ENCODE measurements around the gene CIPC.

Gene CIPC

DNA sequence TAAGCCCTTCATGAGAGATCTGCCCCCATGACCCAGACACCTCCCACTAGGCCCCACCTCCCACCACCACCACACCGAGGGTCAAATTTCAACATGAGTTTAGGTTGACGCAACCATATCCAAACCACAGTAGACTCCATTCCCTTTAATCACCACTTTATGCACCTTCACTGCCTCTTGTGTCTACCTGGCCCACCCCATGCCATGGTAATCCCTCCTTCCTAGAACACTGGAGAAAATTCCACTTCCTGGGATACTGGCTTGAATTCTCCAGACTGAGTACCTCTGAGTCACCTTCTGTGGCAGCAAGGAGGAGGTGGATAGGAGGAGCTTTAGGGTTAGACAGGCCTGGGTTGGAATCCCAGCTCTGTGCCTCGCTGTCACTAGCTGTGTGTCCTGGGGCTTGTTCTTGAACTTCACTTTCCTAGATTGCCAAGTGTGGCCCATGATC is 26.1 kb upstream of the CIPC start:
- no peak for DNase-seq (ENCODE audit: low spot score)

DNA sequence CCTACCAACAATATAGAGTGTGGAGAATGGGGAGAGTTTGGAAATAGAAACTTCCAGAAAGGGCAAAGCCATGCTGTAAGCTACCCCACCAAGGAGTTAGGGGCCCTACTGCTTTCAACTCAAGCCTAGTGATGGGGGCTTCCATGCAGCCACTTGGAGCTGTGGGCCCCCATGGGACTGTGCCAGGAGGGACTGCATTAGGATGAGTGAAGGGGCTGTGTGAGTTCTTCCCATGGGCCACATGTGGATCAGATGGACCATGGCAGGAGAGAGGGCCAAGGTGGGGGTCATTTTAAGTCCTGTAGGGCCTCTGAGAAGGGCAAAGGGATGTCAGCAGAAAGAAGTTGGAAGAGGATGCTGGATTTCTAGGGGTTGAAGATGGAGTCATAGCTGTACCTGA is 23.1 kb upstream of the CIPC start:
- no peak for DNase-seq (ENCODE audit: low spot score)

DNA sequence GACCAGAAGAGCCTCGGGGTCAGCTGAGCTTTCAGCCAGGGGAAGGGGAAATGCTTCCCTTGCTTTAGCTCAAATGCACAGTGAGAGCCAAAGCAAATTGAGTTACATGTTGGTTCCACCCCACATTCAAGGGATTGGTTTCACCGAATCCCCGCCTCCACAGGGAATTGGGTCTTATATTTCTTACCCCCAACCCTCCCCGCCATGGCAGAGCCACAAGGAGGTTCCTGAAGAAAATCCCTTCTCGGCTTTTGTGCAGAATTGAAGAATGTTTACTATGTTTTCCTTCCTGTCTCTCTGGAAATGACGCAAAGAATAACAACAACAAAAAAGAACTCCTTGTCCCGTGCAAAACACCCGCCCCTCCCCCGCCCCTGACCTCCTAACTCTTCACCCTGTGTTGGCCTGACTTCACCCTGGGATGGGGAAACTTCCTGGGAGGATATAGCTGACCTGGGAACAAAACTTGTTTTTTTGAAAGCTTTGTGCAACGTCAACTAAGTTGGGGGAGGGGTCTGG is 21.9 kb upstream of the CIPC start:
- DNase-seq (ENCODE audit: low spot score), result peak; percentile 67

DNA sequence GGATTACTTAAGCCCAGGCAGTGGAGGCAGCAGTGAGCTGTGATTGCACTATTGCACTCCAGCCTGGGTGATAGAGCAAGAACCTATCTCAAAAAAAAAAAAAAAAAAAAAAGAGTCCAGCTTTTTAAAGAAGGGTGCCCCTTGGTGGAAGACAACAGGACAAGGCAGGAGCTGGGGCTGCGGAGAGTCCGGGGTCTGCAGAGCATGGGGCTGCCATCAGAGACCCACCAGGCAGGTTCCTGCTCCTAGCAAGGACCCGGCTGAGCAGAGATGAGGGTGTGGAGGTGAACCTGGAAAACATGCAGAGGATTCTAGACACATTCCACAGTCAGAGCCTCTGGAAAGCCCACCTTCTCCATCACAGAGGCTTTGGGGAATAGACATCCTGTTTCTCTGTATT is 21.0 kb upstream of the CIPC start:
- no peak for DNase-seq (ENCODE audit: low spot score)

DNA sequence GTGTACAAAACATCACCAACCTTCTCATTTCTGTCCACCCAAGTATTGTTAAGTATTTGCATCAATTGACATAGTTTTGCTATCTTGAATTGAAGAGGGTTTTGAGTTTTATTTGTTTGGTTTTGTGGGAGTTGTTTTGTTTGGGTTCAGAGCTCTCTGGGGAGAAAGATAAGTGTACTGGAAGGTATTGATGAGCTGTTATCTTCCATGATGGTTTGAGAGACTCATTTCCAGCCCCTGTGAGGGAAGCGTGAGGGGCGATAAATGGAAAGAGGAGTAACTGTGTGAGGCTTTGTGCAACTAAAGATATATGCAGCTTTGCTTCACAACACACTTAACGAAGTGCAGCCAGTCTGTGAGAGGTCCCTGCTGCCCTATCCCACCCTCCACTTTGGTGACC is 15.7 kb upstream of the CIPC start:
- DNase-seq (ENCODE audit: low spot score), result no peak

DNA sequence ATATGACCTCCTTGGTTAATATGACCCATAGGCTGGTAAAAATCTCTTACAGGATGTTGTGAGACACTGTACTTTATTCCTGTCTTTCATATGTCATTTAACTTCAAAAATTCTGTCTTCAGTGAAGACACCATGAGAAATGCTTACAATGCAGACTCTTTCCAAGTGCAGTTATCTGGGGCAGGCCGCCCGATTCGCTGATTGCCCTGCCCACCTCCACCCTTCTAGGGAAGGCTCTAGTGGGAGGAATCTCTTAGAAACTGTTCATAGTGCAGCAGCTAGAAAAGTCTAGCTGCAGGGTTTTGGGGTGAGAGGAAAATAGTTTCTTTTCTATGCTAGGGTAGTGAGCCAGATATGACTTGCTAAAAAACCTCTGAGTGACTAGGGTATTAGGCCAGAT is 15.0 kb upstream of the CIPC start:
- DNase-seq (ENCODE audit: low spot score), result no peak

DNA sequence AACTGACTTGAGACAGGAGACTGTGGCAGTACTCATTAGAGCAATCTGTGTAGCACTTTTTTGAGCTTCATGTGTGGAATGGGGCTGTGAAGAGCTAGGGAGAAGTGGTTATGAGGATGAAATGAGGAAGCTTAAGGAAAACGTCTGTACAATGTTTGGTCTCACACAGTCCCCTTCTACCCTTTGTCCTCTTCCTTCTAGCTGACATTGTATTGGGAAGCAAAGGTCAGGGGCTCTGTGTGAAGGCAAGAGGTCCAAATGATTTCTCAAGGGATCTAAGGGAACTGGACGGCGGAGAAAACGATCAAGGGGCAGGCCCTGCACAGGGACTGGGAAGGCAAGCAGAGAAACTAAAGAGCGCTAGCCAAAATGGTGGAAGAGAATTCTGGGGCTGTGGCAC is 13.1 kb upstream of the CIPC start:
- no peak for DNase-seq (ENCODE audit: low spot score)

DNA sequence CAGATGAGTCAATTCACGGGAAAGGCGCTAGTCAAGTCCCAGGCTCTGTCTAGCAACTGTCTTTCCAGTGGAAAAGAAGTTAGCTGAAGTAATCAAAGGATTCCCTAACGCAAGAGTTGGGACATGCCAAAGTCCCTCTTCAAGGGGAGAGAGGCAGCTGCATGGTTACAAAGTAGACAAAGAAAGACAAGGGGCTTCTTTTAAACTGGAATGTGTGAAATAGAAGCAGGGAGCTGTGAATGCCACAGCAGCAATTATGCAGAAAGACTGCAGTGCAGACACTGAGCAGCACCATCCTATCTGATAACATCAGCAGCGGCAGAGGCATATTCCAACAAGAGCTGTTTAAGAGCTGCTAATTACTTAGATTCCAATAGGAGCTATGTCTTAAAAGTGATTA is 12.5 kb upstream of the CIPC start:
- DNase-seq (ENCODE audit: low spot score), result no peak

DNA sequence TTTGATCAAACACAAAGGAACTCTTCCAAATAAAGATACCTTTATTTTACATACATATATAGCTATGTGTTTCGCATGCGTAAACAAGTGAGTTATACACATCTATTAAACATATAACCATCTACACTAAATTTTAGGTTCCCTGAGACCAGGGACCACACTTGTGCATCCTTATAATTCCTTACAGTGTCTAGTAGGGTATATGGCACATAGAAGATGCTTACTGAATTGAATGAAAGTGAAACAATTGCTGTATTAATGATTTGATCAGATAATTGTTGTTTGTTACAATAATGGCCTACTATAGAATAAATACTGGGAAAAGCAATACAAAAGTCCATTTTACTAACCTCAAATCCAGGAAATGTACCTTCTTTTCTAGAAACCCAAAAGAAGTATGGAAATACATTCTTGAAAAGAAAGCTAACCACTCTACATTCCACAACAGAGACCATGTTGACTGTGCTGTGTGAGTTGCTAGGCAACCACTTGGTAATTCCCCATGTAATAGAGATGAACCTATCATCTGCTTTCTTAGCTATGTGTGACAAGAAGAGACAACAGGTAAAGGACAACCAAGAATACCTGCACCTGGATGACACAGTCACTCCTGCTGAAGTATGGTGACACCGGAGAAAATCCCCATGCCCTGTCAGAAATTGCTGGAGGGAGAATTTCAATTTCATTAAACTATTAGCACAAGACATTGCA is 11.9 kb upstream of the CIPC start:
- no peak for DNase-seq (ENCODE audit: low spot score)

DNA sequence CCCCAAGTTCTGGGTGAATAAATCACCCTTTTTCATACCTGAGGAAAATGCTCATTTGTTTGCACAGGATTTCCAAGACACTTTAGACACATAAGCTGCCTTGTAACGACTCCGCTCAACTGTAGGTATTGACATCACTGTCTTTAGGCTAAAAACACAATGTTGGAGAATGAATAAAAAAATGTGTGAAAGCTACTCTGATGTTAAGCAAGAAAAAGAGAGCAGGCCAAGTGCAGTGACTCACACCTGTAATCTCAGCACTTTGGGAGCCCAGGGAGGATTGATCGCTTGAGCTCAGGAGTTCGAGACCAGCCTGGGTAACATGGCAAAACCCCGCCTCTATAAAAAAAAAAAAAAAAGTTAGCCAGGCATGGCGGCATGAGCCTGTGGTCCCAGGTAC is 11.1 kb upstream of the CIPC start:
- DNase-seq (ENCODE audit: low spot score), result no peak

DNA sequence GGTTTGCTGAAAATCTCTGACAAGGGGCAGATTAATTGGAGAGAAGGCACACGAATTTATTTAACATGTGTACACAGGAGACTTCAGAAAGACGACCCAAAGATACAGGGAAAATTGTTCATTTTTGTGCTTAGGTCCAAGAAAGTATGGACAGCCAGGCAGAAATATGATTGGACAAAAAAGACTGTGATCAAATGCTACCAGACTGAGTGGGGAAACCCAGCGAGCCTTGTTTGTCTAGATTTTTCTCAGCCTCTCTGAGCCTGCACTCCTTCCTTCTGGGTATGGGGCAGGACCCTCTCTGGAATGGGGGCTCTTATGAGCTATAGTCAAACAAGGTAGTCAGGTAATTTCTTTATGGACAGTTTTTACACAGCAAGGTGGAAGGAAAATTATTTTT is 10.4 kb upstream of the CIPC start:
- no peak for DNase-seq (ENCODE audit: low spot score)

DNA sequence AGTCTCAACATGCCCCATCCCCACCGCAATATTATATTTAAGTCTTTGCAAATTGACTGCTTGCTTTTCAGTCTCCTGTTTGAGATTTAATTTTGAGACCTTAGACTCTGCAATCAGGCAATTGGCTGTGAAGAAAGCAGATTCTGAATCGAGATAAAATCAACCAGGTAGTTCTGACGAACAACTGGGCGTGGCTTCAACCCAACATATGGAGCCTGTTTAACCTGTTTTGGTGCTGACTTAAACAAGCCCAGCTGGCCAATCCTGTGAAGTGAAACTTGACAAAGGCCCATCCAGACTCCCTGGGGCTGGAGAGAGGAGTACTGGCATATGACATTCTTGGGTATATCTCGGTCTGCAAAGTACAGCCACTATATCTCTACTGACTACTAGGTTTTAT is 9.8 kb upstream of the CIPC start:
- DNase-seq (ENCODE audit: low spot score), result no peak

DNA sequence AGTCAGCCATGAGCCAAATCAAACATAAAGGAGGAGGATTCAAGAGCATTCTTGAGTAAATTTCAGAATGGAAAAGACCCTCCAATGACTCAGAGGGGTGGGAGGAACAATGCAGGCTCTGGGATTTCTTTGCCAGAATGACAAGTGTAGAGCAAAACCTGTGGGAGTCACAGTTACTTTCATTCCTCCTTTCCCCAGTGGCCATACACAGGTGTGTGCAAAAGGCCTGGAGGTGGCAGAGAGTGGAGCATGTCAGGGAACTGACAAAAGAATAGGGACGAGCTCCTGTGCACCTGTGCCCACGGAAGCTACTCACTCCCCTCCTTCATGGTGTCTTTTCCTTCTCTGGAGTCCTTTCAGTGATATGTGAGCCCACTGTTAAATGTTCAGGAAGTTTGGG is 9.4 kb upstream of the CIPC start:
- no peak for DNase-seq (ENCODE audit: low spot score)

DNA sequence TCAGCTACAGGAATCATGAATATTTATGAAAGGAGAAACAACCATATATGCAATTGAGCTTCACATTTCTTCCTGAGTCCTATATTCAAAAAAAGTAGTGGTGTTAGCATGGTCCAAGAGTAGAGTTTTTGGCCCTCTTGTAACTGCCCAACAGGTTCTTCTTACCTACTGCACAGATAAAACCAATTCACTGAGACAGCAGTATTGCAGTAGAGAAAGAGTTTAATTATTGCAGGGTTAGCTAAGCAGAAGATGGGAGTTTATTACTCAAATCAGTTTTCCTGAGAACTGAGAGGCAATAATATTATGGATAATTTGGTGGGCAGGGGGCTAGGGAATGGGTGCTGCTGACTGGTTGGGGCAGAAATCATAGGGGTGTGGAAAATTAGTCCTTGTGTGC is 6.5 kb upstream of the CIPC start:
- DNase-seq (ENCODE audit: low spot score), result no peak

DNA sequence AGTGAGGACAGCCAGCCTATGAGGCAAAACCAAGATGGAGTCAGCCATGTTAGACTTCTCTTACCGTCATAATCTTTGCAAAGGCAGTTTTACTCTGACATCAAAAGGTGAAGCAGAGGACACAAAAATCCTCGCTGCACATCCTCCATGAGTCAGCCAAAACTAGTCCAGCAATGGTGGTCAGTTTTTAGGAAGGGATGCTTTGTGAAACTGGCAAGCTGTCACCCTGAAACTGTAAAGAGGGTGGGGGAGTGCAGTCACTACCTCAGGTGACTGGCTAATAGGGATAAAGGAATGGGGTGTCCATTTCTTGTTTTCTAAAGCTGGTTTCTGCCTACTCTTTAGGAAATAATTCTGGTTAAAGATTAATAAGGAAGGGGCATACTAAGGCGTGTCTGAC is 5.4 kb upstream of the CIPC start:
- DNase-seq (ENCODE audit: low spot score), result no peak

DNA sequence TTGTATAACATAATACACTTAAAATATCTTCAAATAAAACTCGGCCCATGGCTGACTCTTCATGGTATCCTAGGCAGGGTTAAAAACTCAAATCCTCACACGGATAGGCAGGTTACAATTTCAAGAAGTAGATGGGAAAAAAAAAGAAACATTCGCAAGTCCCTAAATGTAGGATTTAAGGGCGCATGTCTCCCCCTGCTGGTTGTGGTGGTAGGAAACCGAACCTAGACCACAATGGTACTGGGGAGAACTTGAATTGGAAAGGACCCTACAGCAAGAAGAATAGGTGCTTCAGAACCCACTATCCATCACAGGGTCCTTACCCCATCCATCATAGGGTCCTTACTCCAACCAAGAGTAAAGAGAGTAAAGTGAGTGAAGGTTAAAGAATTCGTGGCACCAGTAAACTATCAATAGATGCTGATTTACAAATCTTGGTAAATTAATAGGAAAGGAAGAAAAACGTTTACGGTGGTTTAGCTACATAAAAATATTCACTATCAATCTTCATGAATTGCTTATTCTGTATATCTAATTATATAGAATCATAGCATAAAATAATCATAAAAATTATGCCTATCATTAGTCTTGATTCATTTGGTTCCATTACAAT is 3.3 kb upstream of the CIPC start:
- no peak for DNase-seq (ENCODE audit: low spot score)

DNA sequence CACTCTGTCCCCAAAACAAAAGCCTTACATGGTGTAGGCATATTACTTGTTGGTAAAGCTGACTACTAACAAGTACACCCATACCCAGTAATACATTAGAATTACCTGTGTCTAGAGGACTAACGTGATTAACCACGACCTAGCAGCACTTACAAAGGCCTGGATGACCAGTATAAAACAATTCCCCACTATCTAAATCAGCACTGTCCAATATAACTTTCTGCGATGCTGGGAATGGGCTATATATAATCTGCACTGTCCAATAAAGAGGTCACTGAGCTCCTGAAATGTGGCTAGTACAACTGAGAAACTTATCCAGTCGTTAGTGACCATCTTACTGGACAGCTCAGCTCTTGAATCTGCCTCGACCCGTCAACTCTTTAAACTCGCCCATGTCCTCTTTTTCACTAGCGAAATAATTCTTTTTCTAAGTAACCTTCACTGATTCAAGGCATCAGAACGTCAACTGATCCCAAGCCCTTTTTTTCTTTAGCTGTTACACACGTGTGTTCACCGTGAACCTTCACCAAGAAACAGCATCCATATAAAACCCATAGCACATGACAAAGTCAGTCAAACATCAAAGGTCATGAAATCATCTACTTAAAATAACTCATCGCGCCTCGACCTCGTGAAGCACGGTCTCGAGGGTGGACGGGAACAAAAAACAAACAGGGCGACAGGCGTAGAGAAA is 905 bp upstream of the CIPC start:
- no peak for DNase-seq (ENCODE audit: low spot score)

DNA sequence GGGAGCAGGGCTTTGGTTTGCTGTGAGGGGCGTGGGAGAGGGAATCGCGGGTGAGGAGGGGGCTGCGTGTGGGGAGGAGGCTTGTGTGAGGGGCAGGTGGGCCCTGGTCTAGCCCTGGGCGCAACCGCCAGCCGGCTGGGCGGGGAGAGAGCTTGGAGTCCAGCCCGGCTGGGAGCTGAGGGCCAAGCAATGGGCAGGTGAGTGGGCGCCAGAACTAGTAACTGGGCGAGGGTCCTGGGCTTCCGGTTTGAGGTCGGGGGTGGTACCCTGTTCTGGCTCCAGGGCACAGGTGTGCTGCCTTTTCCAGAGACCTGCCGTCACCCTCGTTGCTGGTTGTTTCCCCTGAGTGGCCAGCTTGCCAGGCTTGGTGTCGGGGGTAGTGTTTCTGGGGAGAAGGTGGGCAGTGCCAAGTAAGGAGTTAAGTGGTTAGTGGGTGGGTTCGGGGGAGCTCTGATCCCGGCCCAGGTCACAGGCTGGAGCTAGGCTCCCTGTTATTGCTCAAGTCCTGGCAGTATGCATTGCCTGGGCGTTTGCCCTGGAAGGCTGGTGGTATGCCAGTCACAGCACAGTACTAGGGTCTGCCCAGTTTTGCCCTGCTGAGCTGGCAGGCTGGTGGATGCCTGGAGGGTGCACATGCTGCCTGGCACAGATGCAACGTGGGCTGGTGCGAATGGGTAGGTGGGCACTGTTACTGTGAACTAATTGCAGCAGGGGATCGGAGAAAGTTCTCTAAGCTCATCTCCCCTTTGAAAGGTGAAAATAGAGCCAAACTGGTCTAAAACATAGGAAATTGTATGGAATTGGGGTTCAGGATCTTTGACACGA is 683 bp downstream of the CIPC start:
- no peak for DNase-seq (ENCODE audit: low spot score)

DNA sequence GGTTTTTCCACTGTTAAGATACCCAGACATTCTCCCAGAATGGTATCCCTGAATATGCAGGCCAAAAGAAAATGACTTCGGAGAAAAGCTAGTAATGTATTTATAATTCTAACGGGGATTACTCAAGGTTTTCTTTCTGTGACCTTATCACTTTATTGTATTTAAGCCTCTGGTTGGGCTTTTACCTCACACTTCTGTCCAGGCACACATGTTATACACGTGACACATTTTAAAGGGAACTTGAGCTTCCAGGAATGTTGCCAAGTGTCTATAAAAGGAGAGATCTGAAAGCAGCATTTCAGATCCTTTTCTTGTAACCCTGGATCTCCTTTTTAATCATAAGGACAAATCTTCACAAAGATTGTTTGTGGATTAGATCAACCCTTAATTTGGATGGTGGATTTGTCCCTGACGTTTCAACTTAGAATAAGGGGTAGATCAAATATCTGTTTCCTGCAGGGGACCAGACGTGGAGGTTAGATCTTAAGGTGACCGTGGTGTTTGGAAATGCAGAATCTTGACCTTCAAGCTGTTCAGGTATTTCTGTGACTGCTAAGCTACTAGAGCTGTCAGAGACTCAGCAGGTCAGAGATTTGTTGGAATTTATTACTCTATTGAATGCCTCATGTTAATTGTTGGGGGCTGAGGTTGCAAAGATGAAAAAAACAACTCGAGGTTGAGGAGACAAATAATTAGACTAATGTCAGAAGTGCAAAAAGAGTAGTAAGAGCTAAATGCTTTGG is 1.5 kb downstream of the CIPC start:
- DNase-seq (ENCODE audit: low spot score), result peak; percentile 76

DNA sequence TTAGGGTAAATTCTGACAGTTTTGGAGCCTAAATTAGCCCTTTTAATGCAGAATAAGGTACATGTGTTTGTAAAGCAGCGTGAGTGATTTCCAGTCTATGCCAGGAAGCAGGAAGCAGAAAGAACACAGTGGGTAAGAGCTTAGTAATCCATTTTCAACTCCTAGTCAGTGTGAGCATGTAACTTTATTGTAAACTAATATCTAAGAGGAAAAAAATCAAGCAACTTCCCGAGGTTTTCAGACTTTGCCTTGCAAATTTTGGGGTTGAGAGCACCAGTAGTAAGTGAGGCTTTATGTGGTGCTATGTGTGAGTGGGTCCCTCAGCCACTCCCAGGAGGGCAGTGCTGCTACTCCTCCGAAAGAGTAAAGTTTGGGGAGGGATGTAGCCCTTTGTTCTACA is 2.9 kb downstream of the CIPC start:
- DNase-seq (ENCODE audit: low spot score), result no peak

DNA sequence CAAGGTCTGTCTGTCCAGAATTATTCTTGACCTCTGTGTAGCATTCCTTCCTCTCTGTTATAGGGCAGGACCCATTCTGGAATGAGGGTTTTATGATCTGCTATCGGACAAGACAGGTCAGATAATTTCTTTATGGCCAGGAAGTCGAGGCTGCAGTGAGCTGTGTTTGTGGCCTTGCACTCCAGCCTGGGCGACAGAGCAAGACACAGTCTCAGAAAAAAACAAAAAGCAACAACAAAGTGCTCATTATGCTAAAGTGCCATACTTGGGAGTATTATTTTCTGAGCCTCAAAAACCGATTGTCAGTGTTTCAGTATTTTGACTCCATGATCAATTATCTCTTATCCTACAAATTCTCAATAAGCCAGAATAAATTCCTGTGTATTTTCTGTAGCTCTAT is 4.1 kb downstream of the CIPC start:
- DNase-seq (ENCODE audit: low spot score), result no peak

DNA sequence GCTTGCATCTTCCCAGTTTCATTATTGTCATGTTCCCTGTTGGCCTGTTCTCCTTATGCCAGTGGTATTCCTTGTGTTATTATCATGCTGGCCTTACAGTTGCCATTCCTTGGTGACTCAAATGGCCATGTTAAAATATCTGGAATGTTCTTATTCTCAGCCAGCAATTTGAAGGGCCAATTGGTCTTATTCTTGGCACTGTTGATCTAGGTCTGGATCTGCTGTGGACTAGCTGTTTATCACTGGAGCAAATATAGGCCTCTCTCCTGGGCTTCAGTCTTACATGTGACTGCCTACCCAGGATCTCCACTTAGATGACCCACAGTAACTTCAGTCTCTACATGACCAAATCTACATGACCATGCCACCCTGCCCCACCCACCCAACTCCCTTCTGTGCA is 5.4 kb downstream of the CIPC start:
- DNase-seq (ENCODE audit: low spot score), result no peak
